Measurements from ENCODE around the gene OPHN1. TPM values are rescaled to one million over a fixed set of nuclear protein-coding genes. Genes with fewer than 3 reads are reported as not detected.

OPHN1 gene
- total RNA-seq, 1 donor, result 6.9 TPM

GRCh38 chrX:68304602-68305001, 128.7 kb downstream of the OPHN1 start:
- no peak overlapping the region for H3K27ac ChIP-seq (ENCODE audit: low read depth, low read length)
- DNase-seq (ENCODE audit: insufficient read length, low spot score, missing footprints), result no peak
- no peaks in the 10 kb centered on the region for H3K9me3 ChIP-seq (ENCODE audit: low read depth, low read length)
- no peak for TF ChIP-seq CTCF (IDR thresholded peaks at IDR 0.05; ENCODE audit: extremely low read depth, low read depth, low read length)
- H3K79me2 ChIP-seq (ENCODE audit: insufficient read depth, low read length), result no peaks in the 10 kb centered on the region
- no peaks in the 10 kb centered on the region for H3K36me3 ChIP-seq (ENCODE audit: insufficient read depth, low read length)
- no peak overlapping the region for H2AFZ ChIP-seq (ENCODE audit: low read length)
- peaks cover 7% of the 10 kb centered on the region for H3K4me1 ChIP-seq (ENCODE audit: insufficient read depth, low read length)
- no peaks in the 10 kb centered on the region for H4K20me1 ChIP-seq (ENCODE audit: insufficient read depth, low read length)
- H3K27me3 ChIP-seq (ENCODE audit: insufficient read depth, low read length), result no peaks in the 10 kb centered on the region
- no peak overlapping the region for H3K4me3 ChIP-seq (ENCODE audit: insufficient read depth, low read length)
- H3K4me2 ChIP-seq (ENCODE audit: insufficient read depth, low read length), result no peak overlapping the region

GRCh38 chrX:68299898-68300297, 133.4 kb downstream of the OPHN1 start:
- no peaks in the 10 kb centered on the region for H3K79me2 ChIP-seq (ENCODE audit: insufficient read depth, low read length)
- no peaks in the 10 kb centered on the region for H3K27me3 ChIP-seq (ENCODE audit: insufficient read depth, low read length)
- no peaks in the 10 kb centered on the region for H4K20me1 ChIP-seq (ENCODE audit: insufficient read depth, low read length)
- H3K4me3 ChIP-seq (ENCODE audit: insufficient read depth, low read length), result no peak overlapping the region
- no peak for TF ChIP-seq CTCF (IDR thresholded peaks at IDR 0.05; ENCODE audit: extremely low read depth, low read depth, low read length)
- H3K9me3 ChIP-seq (ENCODE audit: low read depth, low read length), result no peaks in the 10 kb centered on the region
- no peaks in the 10 kb centered on the region for H3K4me1 ChIP-seq (ENCODE audit: insufficient read depth, low read length)
- no peak overlapping the region for H3K4me2 ChIP-seq (ENCODE audit: insufficient read depth, low read length)
- no peak overlapping the region for H3K27ac ChIP-seq (ENCODE audit: low read depth, low read length)
- no peaks in the 10 kb centered on the region for H3K36me3 ChIP-seq (ENCODE audit: insufficient read depth, low read length)
- no peak overlapping the region for H2AFZ ChIP-seq (ENCODE audit: low read length)
- DNase-seq (ENCODE audit: insufficient read length, low spot score, missing footprints), result no peak

GRCh38 chrX:68292471-68292870, 140.8 kb downstream of the OPHN1 start:
- no peaks in the 10 kb centered on the region for H4K20me1 ChIP-seq (ENCODE audit: insufficient read depth, low read length)
- no peak overlapping the region for H3K4me2 ChIP-seq (ENCODE audit: insufficient read depth, low read length)
- peaks cover 6% of the 10 kb centered on the region for H3K27me3 ChIP-seq (ENCODE audit: insufficient read depth, low read length)
- H2AFZ ChIP-seq (ENCODE audit: low read length), result no peak overlapping the region
- H3K4me1 ChIP-seq (ENCODE audit: insufficient read depth, low read length), result no peaks in the 10 kb centered on the region
- no peak overlapping the region for H3K27ac ChIP-seq (ENCODE audit: low read depth, low read length)
- no peaks in the 10 kb centered on the region for H3K36me3 ChIP-seq (ENCODE audit: insufficient read depth, low read length)
- no peak for TF ChIP-seq CTCF (IDR thresholded peaks at IDR 0.05; ENCODE audit: extremely low read depth, low read depth, low read length)
- no peaks in the 10 kb centered on the region for H3K79me2 ChIP-seq (ENCODE audit: insufficient read depth, low read length)
- H3K4me3 ChIP-seq (ENCODE audit: insufficient read depth, low read length), result no peak overlapping the region
- no peaks in the 10 kb centered on the region for H3K9me3 ChIP-seq (ENCODE audit: low read depth, low read length)
- DNase-seq (ENCODE audit: insufficient read length, low spot score, missing footprints), result no peak

- Histone ChIP-seq H3K27ac (ENCODE audit: low read depth, low read length) (no peak overlapping the region), H3K36me3 (ENCODE audit: insufficient read depth, low read length) (no peaks in the 10 kb centered on the region), H4K20me1 (ENCODE audit: insufficient read depth, low read length) (no peaks in the 10 kb centered on the region), H3K4me2 (ENCODE audit: insufficient read depth, low read length) (no peak overlapping the region), H3K9me3 (ENCODE audit: low read depth, low read length) (no peaks in the 10 kb centered on the region), H3K4me3 (ENCODE audit: insufficient read depth, low read length) (no peak overlapping the region), H3K4me1 (ENCODE audit: insufficient read depth, low read length) (no peaks in the 10 kb centered on the region), H3K27me3 (ENCODE audit: insufficient read depth, low read length) (peaks cover 6% of the 10 kb centered on the region), H2AFZ (ENCODE audit: low read length) (no peak overlapping the region), H3K79me2 (ENCODE audit: insufficient read depth, low read length) (no peaks in the 10 kb centered on the region)
- no peak for DNase-seq (ENCODE audit: insufficient read length, low spot score, missing footprints)
- TF ChIP-seq CTCF (IDR thresholded peaks at IDR 0.05; ENCODE audit: extremely low read depth, low read depth, low read length), result no peak
Measured at GRCh38 chrX:68288127-68288526, 145.2 kb downstream of the OPHN1 start.
